ENCODE results near the gene EXOSC1.
"Not testable (repeated sequence)": the region's sequence is repeated elsewhere in the genome, so short reads cannot be mapped to it uniquely, and the experiment has no call there.

Gene EXOSC1

GRCh38 chr10:97459933-97460332 lies 14.1 kb upstream of the EXOSC1 start:
- no peak for FAIRE-seq

GRCh38 chr10:97459111-97459510 lies 13.3 kb upstream of the EXOSC1 start:
- DNase-seq (ENCODE audit: insufficient read length, low spot score) (no peak), FAIRE-seq (no peak)

More at GRCh38 chr10:97459933-97460332, 14.1 kb upstream of the EXOSC1 start:
- DNase-seq (ENCODE audit: insufficient read length, low spot score): no peak

- DNase-seq (ENCODE audit: insufficient read length, low spot score) (no peak), FAIRE-seq (no peak)
Measured at GRCh38 chr10:97456686-97457065, 10.9 kb upstream of the EXOSC1 start.

GRCh38 chr10:97456034-97456685 lies 10.4 kb upstream of the EXOSC1 start:
- DNase-seq (ENCODE audit: insufficient read length, low spot score) (no peak), FAIRE-seq (no peak)

- no peak for DNase-seq (ENCODE audit: insufficient read length, low spot score)
Measured at GRCh38 chr10:97454330-97455036, 8.7 kb upstream of the EXOSC1 start.

GRCh38 chr10:97452352-97452751 lies 6.5 kb upstream of the EXOSC1 start:
- DNase-seq (ENCODE audit: insufficient read length, low spot score): no peak

More at GRCh38 chr10:97454330-97455036, 8.7 kb upstream of the EXOSC1 start:
- no peak for FAIRE-seq

GRCh38 chr10:97451605-97452004 lies 5.8 kb upstream of the EXOSC1 start:
- FAIRE-seq (no peak), DNase-seq (ENCODE audit: insufficient read length, low spot score) (no peak)

More at GRCh38 chr10:97452352-97452751, 6.5 kb upstream of the EXOSC1 start:
- no peak for FAIRE-seq

GRCh38 chr10:97450828-97451227 lies 5.0 kb upstream of the EXOSC1 start:
- FAIRE-seq: no peak
- no peak for DNase-seq (ENCODE audit: insufficient read length, low spot score)

GRCh38 chr10:97445357-97445721 lies 467 bp downstream of the EXOSC1 start:
- no peak for FAIRE-seq
- DNase-seq (ENCODE audit: insufficient read length, low spot score): no peak

- no peak for FAIRE-seq
- DNase-seq (ENCODE audit: insufficient read length, low spot score): no peak
Measured at GRCh38 chr10:97444212-97444611, 1.6 kb downstream of the EXOSC1 start.

GRCh38 chr10:97442277-97442676 lies 3.5 kb downstream of the EXOSC1 start:
- FAIRE-seq: no peak
- DNase-seq (ENCODE audit: insufficient read length, low spot score): no peak

GRCh38 chr10:97435211-97435610 lies 10.6 kb downstream of the EXOSC1 start:
- DNase-seq (ENCODE audit: insufficient read length, low spot score) (no peak), FAIRE-seq (no peak)

GRCh38 chr10:97434557-97434956 lies 11.2 kb downstream of the EXOSC1 start:
- no peak for FAIRE-seq
- no peak for DNase-seq (ENCODE audit: insufficient read length, low spot score)

- FAIRE-seq (no peak), DNase-seq (ENCODE audit: insufficient read length, low spot score) (no peak)
Measured at GRCh38 chr10:97434055-97434454, 11.8 kb downstream of the EXOSC1 start.

- FAIRE-seq (no peak), DNase-seq (ENCODE audit: insufficient read length, low spot score) (no peak)
Measured at GRCh38 chr10:97428572-97428981, 17.2 kb downstream of the EXOSC1 start.

- FAIRE-seq: no peak
- DNase-seq (ENCODE audit: insufficient read length, low spot score): no peak
Measured at GRCh38 chr10:97427571-97428179, 18.1 kb downstream of the EXOSC1 start.

- FAIRE-seq (no peak), DNase-seq (ENCODE audit: insufficient read length, low spot score) (no peak)
Measured at GRCh38 chr10:97426776-97427570, 18.8 kb downstream of the EXOSC1 start.

- FAIRE-seq (peak; percentile 95), DNase-seq (ENCODE audit: insufficient read length, low spot score) (peak; percentile 99)
Measured at GRCh38 chr10:97425964-97426775, 19.6 kb downstream of the EXOSC1 start, which contains the start of gene PGAM1. TSS of gene PGAM1 (plus strand) at chr10:97426191. CDS start at chr10:97426308, 117 bp downstream.

- FAIRE-seq: not testable (repeated sequence)
Measured at GRCh38 chr10:97423757-97424098, 22.1 kb downstream of the EXOSC1 start.

GRCh38 chr10:97416565-97416964 lies 29.2 kb downstream of the EXOSC1 start:
- DNase-seq (ENCODE audit: insufficient read length, low spot score) (no peak), FAIRE-seq (no peak)

More at GRCh38 chr10:97423757-97424098, 22.1 kb downstream of the EXOSC1 start:
- DNase-seq (ENCODE audit: insufficient read length, low spot score): not testable (repeated sequence)
